CD14-positive monocyte (primary cell): ENCODE data around the gene PSORS1C2. TPM values are rescaled to one million over a fixed set of nuclear protein-coding genes. Genes with fewer than 3 reads are reported as not detected.

Experiments used
- DNase-seq, 3 donors: peaks; one replicate each; pipeline ENCODE4 v3.0.0-alpha.2; 2011 to 2022
- H2AFZ ChIP-seq: 2 replicates; pipeline ENCODE4 v1.6.0; 2012; ENCODE audit warnings: mild to moderate bottlenecking, low read depth, low read length, inconsistent platforms; ENCODE audit not compliant: insufficient read depth, poor library complexity, severe bottlenecking
- H3K27ac ChIP-seq, 2 donors: 1 replicate in 1 of 2; 2 replicates in 1 of 2; pipeline ENCODE4 v1.5.1; 2012 to 2013; ENCODE audit warnings: low read length in 2 of 2, control low read depth in 1 of 2, inconsistent platforms in 1 of 2, low read depth in 1 of 2, mild to moderate bottlenecking in 1 of 2
- H3K27me3 ChIP-seq, 2 donors: one replicate each; pipeline versions ENCODE4 v1.6.0 to v1.6.1; 2011 to 2013; ENCODE audit warnings: low read length in 2 of 2; ENCODE audit not compliant: control insufficient read depth in 2 of 2, insufficient read depth in 2 of 2
- H3K36me3 ChIP-seq, 2 donors: replicated peaks in 1 of 2; 1 replicate in 1 of 2; 2 replicates in 1 of 2; pipeline versions ENCODE4 v1.5.1 to v1.6.1; 2012 to 2013; ENCODE audit warnings: low read length in 2 of 2, control low read depth in 1 of 2, inconsistent platforms in 1 of 2, mild to moderate bottlenecking in 1 of 2; ENCODE audit not compliant: insufficient read depth in 2 of 2, control insufficient read depth in 1 of 2
- H3K4me1 ChIP-seq, 2 donors: 1 replicate in 1 of 2; 2 replicates in 1 of 2; pipeline versions ENCODE4 v1.5.1 to v1.6.1; 2012 to 2013; ENCODE audit warnings: low read length in 2 of 2, control low read depth in 1 of 2, inconsistent platforms in 1 of 2, mild to moderate bottlenecking in 1 of 2, moderate library complexity in 1 of 2; ENCODE audit not compliant: insufficient read depth in 2 of 2, control insufficient read depth in 1 of 2
- H3K4me2 ChIP-seq: replicated peaks from 2 replicates; pipeline ENCODE3; 2012; ENCODE audit warnings: low read length, moderate library complexity, mild to moderate bottlenecking; ENCODE audit not compliant: poor library complexity, severe bottlenecking; ENCODE audit errors: extremely low read depth
- H3K4me3 ChIP-seq, 3 experiments: fragments of 200-600 bp in 1 of 3; sonication (generic) in 1 of 3; replicated peaks in 1 of 3; 1 replicate in 2 of 3; 2 replicates in 1 of 3; pipeline ENCODE4 v1.5.1; 2011 to 2013; ENCODE audit warnings: low read length in 3 of 3, mild to moderate bottlenecking in 3 of 3, control low read depth in 2 of 3, low read depth in 2 of 3, inconsistent platforms in 1 of 3, moderate library complexity in 1 of 3
- H3K79me2 ChIP-seq: 2 replicates; pipeline ENCODE4 v1.6.0; 2012; ENCODE audit warnings: mild to moderate bottlenecking, control low read depth, inconsistent platforms, low read length, moderate library complexity; ENCODE audit not compliant: insufficient read depth
- H3K9ac ChIP-seq: 2 replicates; pipeline ENCODE4 v1.6.0; 2017; ENCODE audit warnings: low read length, mild to moderate bottlenecking; ENCODE audit not compliant: insufficient read depth, poor library complexity, severe bottlenecking
- H3K9me3 ChIP-seq, 2 donors: replicated peaks in 1 of 2; 1 replicate in 1 of 2; 2 replicates in 1 of 2; pipeline versions ENCODE4 v1.5.1 to v1.6.1; 2012 to 2013; ENCODE audit warnings: low read length in 2 of 2, control low read depth in 1 of 2; ENCODE audit not compliant: control insufficient read depth in 1 of 2, insufficient read depth in 1 of 2
- H4K20me1 ChIP-seq: 2 replicates; pipeline ENCODE4 v1.6.0; 2012; ENCODE audit warnings: mild to moderate bottlenecking, low read length, control low read depth, moderate library complexity; ENCODE audit not compliant: insufficient read depth
- H3K27ac Mint-ChIP-seq, 7 donors: one replicate each; pipeline ENCODE4 v1.8.0; 2020; ENCODE audit warnings: mild to moderate bottlenecking in 7 of 7, mixed read lengths in 7 of 7, moderate library complexity in 6 of 7, inconsistent platforms in 2 of 7
- H3K27me3 Mint-ChIP-seq, 3 donors: one replicate each; pipeline ENCODE4 v1.8.0; 2021 to 2022; ENCODE audit warnings: low read depth in 3 of 3, mild to moderate bottlenecking in 3 of 3, mixed read lengths in 3 of 3, moderate library complexity in 3 of 3, inconsistent platforms in 1 of 3
- H3K36me3 Mint-ChIP-seq, 2 donors: one replicate each; pipeline ENCODE4 v1.8.0; 2020; ENCODE audit warnings: mixed read lengths in 2 of 2, inconsistent platforms in 1 of 2, mild to moderate bottlenecking in 1 of 2
- H3K4me1 Mint-ChIP-seq: one replicate; pipeline ENCODE4 v1.8.0; 2020; ENCODE audit warnings: mild to moderate bottlenecking, mixed read lengths
- H3K4me3 Mint-ChIP-seq, 2 donors: one replicate each; pipeline ENCODE4 v1.8.0; 2020; ENCODE audit warnings: mild to moderate bottlenecking in 2 of 2, mixed read lengths in 2 of 2, moderate library complexity in 1 of 2
- H3K9me3 Mint-ChIP-seq, 7 donors: one replicate each; pipeline ENCODE4 v1.8.0; 2020 to 2022; ENCODE audit warnings: mixed read lengths in 7 of 7, mild to moderate bottlenecking in 6 of 7, moderate library complexity in 6 of 7, inconsistent platforms in 2 of 7
- CTCF ChIP-seq: fragments of 200-600 bp; IDR thresholded peaks from one replicate; pipeline ENCODE4 v1.8.0; 2022; ENCODE audit warnings: antibody characterized with exemption, mild to moderate bottlenecking
- WGBS: methylation state at CpG from one replicate; pipeline ENCODE4 v1.1.5; 2013; ENCODE audit warnings: missing lambda C conversion rate; ENCODE audit not compliant: insufficient coverage; 5-methylcytosine and 5-hydroxymethylcytosine counted together
- intact Hi-C, 2 donors: fragments of 100-400 bp; cut with micrococcal nuclease; formaldehyde crosslinking; loops; one replicate each; pipeline versions ENCODE4 v1.15.0 to v1.15.1; 2023
- polyA plus RNA-seq, 3 donors: library from polyadenylated mRNA; depleted of rRNA in 1 of 3; unstranded in 2 of 3; stranded (reverse) in 1 of 3; fragments of 300-500 nt in 2 of 3; fragments of >200 nt in 1 of 3; fragmentation: Illumina TruSeq in 2 of 3; gene quantifications; 1 replicate in 2 of 3; 2 replicates in 1 of 3; pipeline ENCODE4 v1.2.3, GENCODE V29; 2012 to 2021

PSORS1C2 gene
- polyA plus RNA-seq, 3 donors: not detected

GRCh38 chr6:31114970-31115849, 23.7 kb downstream of the PSORS1C2 start:
- peak overlapping the region; percentile 52 for H2AFZ ChIP-seq
- no peaks in the 10 kb centered on the region for H3K79me2 ChIP-seq
- no peak overlapping the region for H3K4me3 ChIP-seq
- H3K27ac Mint-ChIP-seq: peak overlapping the region; percentile 7 to 79 (median 72)
- peaks cover 13 to 15% (median 14%) of the 10 kb centered on the region in 3 donors for H3K27me3 Mint-ChIP-seq
- peak in 1 of 3 donors; percentile 16 for DNase-seq
- H3K9me3 ChIP-seq: no peaks in the 10 kb centered on the region
- no peak overlapping the region for H3K27ac ChIP-seq
- H3K9me3 Mint-ChIP-seq: peaks cover 0 to 2% (median 0%) of the 10 kb centered on the region in 7 donors
- TF ChIP-seq CTCF: no peak
- no peaks in the 10 kb centered on the region for H4K20me1 ChIP-seq
- peaks cover 5 to 19% of the 10 kb centered on the region in 2 donors for H3K4me1 ChIP-seq
- intact Hi-C loops: no loop called here
- H3K4me1 Mint-ChIP-seq: peaks cover 20% of the 10 kb centered on the region
- WGBS: 23% methylated on average over 8 of the region's 9 CpGs
- no peaks in the 10 kb centered on the region for H3K36me3 ChIP-seq
- no peak overlapping the region for H3K9ac ChIP-seq
- peaks cover 0 to under 1% of the 10 kb centered on the region in 2 donors for H3K27me3 ChIP-seq
- no peak overlapping the region for H3K4me2 ChIP-seq
- no peaks in the 10 kb centered on the region for H3K36me3 Mint-ChIP-seq
- H3K4me3 Mint-ChIP-seq: peak overlapping the region in 1 of 2 donors; percentile 1

- H3K4me1 Mint-ChIP-seq: peaks cover 25% of the 10 kb centered on the region
- peaks cover 0 to 2% (median 0%) of the 10 kb centered on the region in 7 donors for H3K9me3 Mint-ChIP-seq
- no peak for DNase-seq
- Histone ChIP-seq H2AFZ (peak within 1 kb of the TSS; percentile 52), H4K20me1 (no peaks in the 10 kb centered on the region), H3K9me3 (no peaks in the 10 kb centered on the region), H3K36me3 (no peaks in the 10 kb centered on the region), H3K79me2 (no peaks in the 10 kb centered on the region), H3K4me1 (peaks cover 6 to 20% of the 10 kb centered on the region in 2 donors), H3K4me3 (no peak within 1 kb of the TSS), H3K27ac (no peak within 1 kb of the TSS), H3K9ac (no peak within 1 kb of the TSS), H3K27me3 (peaks cover 0 to 3% of the 10 kb centered on the region in 2 donors), H3K4me2 (no peak within 1 kb of the TSS)
- no CpG with 5 or more reads among the region's 3 CpGs for WGBS
- H3K4me3 Mint-ChIP-seq: peak within 1 kb of the TSS in 1 of 2 donors; percentile 1
- peak within 1 kb of the TSS; percentile 7 to 79 (median 72) for H3K27ac Mint-ChIP-seq
- intact Hi-C loops: no loop called here
- H3K27me3 Mint-ChIP-seq: peaks cover 17 to 18% (median 18%) of the 10 kb centered on the region in 3 donors
- TF ChIP-seq CTCF: no peak
- no peaks in the 10 kb centered on the region for H3K36me3 Mint-ChIP-seq
These were observed 24.4 kb downstream of the PSORS1C2 start, which contains the start of gene PSORS1C1 for GRCh38 chr6:31114541-31114878. Gene PSORS1C1, plus strand, starts transcription at chr6:31114800. Its CDS starts 14,833 bp downstream, at chr6:31129633.
